GM06990 (cell line): ENCODE measurements around the gene HSPB1.

Experiments
- DNase-seq: peaks from one replicate; pipeline ENCODE4 v3.0.0-alpha.2; 2011; ENCODE audit not compliant: insufficient read length; ENCODE audit errors: extremely low read depth
- H3K27me3 ChIP-seq: replicated peaks from 2 replicates; pipeline ENCODE4 v1.6.0; 2011; ENCODE audit warnings: low read length; ENCODE audit not compliant: control insufficient read depth, insufficient read depth
- H3K36me3 ChIP-seq: 2 replicates; pipeline ENCODE4 v1.5.1; 2011; ENCODE audit warnings: low read length; ENCODE audit not compliant: control insufficient read depth, insufficient read depth
- H3K4me3 ChIP-seq: replicated peaks from 2 replicates; pipeline ENCODE4 v1.5.1; 2011; ENCODE audit warnings: low read depth, mild to moderate bottlenecking, control low read depth, low read length
- CTCF ChIP-seq: IDR thresholded peaks from 2 replicates; pipeline ENCODE4 v1.5.1; 2011; ENCODE audit warnings: low read length, control low read depth, mild to moderate bottlenecking, inconsistent platforms; ENCODE audit not compliant: insufficient read depth, poor library complexity, severe bottlenecking

The HSPB1 gene

GRCh38 chr7:76317782-76318487 is 15.5 kb downstream of the HSPB1 start:
- no peaks in the 10 kb centered on the region for H3K27me3 ChIP-seq
- no peak for TF ChIP-seq CTCF
- 0 out of 2 replicates have a peak, but pooled peaks cover 1% of the 10 kb centered on the region for H3K36me3 ChIP-seq
- peak overlapping the region; percentile 72 for H3K4me3 ChIP-seq
- DNase-seq, result peak; percentile 98

- Histone ChIP-seq H3K4me3 (peak overlapping the region; percentile 72), H3K36me3 (0 out of 2 replicates have a peak, but pooled peaks cover 1% of the 10 kb centered on the region), H3K27me3 (no peaks in the 10 kb centered on the region)
- peak; percentile 79 for DNase-seq
- peak; percentile 19 for TF ChIP-seq CTCF
Measured at GRCh38 chr7:76318488-76319353, 16.2 kb downstream of the HSPB1 start.

GRCh38 chr7:76325092-76325491 is 22.6 kb downstream of the HSPB1 start:
- peaks cover 26% of the 10 kb centered on the region for H3K36me3 ChIP-seq
- no peak for DNase-seq
- H3K4me3 ChIP-seq, result no peak overlapping the region

GRCh38 chr7:76325811-76326210 is 23.3 kb downstream of the HSPB1 start:
- Histone ChIP-seq H3K4me3 (no peak overlapping the region), H3K27me3 (no peaks in the 10 kb centered on the region), H3K36me3 (peaks cover 28% of the 10 kb centered on the region)
- TF ChIP-seq CTCF, result no peak
- no peak for DNase-seq

More at GRCh38 chr7:76325092-76325491, 22.6 kb downstream of the HSPB1 start:
- H3K27me3 ChIP-seq, result no peaks in the 10 kb centered on the region
- no peak for TF ChIP-seq CTCF

- Histone ChIP-seq H3K4me3 (no peak overlapping the region), H3K36me3 (peaks cover 30% of the 10 kb centered on the region), H3K27me3 (no peaks in the 10 kb centered on the region)
- no peak for TF ChIP-seq CTCF
- DNase-seq, result no peak
Measured at GRCh38 chr7:76326646-76327233, 24.3 kb downstream of the HSPB1 start.
